Middle frontal gyrus (tissue), 1 donor: Measurements from ENCODE around the gene AKTIP.
"Not testable (repeated sequence)": the region's sequence is repeated elsewhere in the genome, so short reads cannot be mapped to it uniquely, and the experiment has no call there.

Experiments
- DNase-seq: peaks from one replicate; pipeline ENCODE4 v3.0.0-alpha.2; 2015; ENCODE audit warnings: low spot score; ENCODE audit errors: extremely low spot score

The AKTIP gene

GRCh38 chr16:53515811-53516210 is 12.8 kb upstream of the AKTIP start:
- no peak for DNase-seq

- DNase-seq: no peak
Measured at GRCh38 chr16:53515259-53515658, 12.2 kb upstream of the AKTIP start.

- not testable (repeated sequence) for DNase-seq
Measured at GRCh38 chr16:53512795-53513194, 9.8 kb upstream of the AKTIP start.

GRCh38 chr16:53511403-53512280 is 8.6 kb upstream of the AKTIP start:
- no peak for DNase-seq

GRCh38 chr16:53511084-53511402 is 8.0 kb upstream of the AKTIP start:
- no peak for DNase-seq

- DNase-seq: no peak
Measured at GRCh38 chr16:53510704-53511070, 7.7 kb upstream of the AKTIP start.

GRCh38 chr16:53509906-53510703 is 7.1 kb upstream of the AKTIP start:
- peak; percentile 36 for DNase-seq

- DNase-seq: no peak
Measured at GRCh38 chr16:53507464-53508179, 4.6 kb upstream of the AKTIP start.

- no peak for DNase-seq
Measured at GRCh38 chr16:53506254-53506653, 3.2 kb upstream of the AKTIP start.

GRCh38 chr16:53504665-53505064 is 1.7 kb upstream of the AKTIP start:
- DNase-seq: no peak

- no peak for DNase-seq
Measured at GRCh38 chr16:53503991-53504663, 1.1 kb upstream of the AKTIP start.

- DNase-seq: peak; percentile 100
Measured at GRCh38 chr16:53503270-53503923, 388 bp upstream of the AKTIP start.

- DNase-seq: no peak
Measured at GRCh38 chr16:53501216-53501859, 1.7 kb downstream of the AKTIP start.

GRCh38 chr16:53498984-53499383 is 4.0 kb downstream of the AKTIP start:
- no peak for DNase-seq

GRCh38 chr16:53495325-53495724 is 7.7 kb downstream of the AKTIP start:
- DNase-seq: no peak

- DNase-seq: no peak
Measured at GRCh38 chr16:53494636-53495035, 8.4 kb downstream of the AKTIP start.

- no peak for DNase-seq
Measured at GRCh38 chr16:53492503-53492902, 10.5 kb downstream of the AKTIP start.

- no peak for DNase-seq
Measured at GRCh38 chr16:53489755-53490154, 13.3 kb downstream of the AKTIP start.

- no peak for DNase-seq
Measured at GRCh38 chr16:53486230-53486629, 16.8 kb downstream of the AKTIP start.

- DNase-seq: no peak
Measured at GRCh38 chr16:53484542-53484941, 18.5 kb downstream of the AKTIP start.
